Spleen (tissue), 11 donors: Measurements from ENCODE around the gene TMEM106C. TPM values are rescaled to one million over a fixed set of nuclear protein-coding genes. Genes with fewer than 3 reads are reported as not detected.
A peak's percentile ranks its signal among the peaks of the same experiment; 100 is the strongest.

Experiments used
- DNase-seq: peaks from one replicate; pipeline ENCODE4 v3.0.0-alpha.2; 2020
- H3K27ac ChIP-seq, 8 donors: fragments of 200-600 bp; sonication (generic) in 7 of 8; 1 replicate in 4 of 8; 2 replicates in 4 of 8; pipeline versions ENCODE4 v1.5.0 to v1.8.0; 2016 to 2021; ENCODE audit warnings: inconsistent platforms in 4 of 8, mild to moderate bottlenecking in 4 of 8, moderate library complexity in 1 of 8
- H3K27me3 ChIP-seq, 7 donors: fragments of 200-600 bp; sonication (generic) in 6 of 7; replicated peaks in 1 of 7; 1 replicate in 4 of 7; 2 replicates in 3 of 7; pipeline versions ENCODE4 v1.5.0 to v1.8.0; 2016 to 2021; ENCODE audit warnings: inconsistent platforms in 3 of 7, mild to moderate bottlenecking in 1 of 7
- H3K36me3 ChIP-seq, 6 donors: fragments of 200-600 bp; sonication (generic) in 5 of 6; 1 replicate in 4 of 6; 2 replicates in 2 of 6; pipeline versions ENCODE4 v1.5.0 to v1.8.0; 2016 to 2021; ENCODE audit warnings: inconsistent platforms in 2 of 6
- H3K4me1 ChIP-seq, 6 donors: fragments of 200-600 bp; sonication (generic) in 5 of 6; 1 replicate in 3 of 6; 2 replicates in 3 of 6; pipeline versions ENCODE4 v1.5.0 to v1.8.0; 2016 to 2021; ENCODE audit warnings: inconsistent platforms in 3 of 6
- H3K4me3 ChIP-seq, 8 donors: fragments of 200-600 bp; sonication (generic) in 7 of 8; 1 replicate in 4 of 8; 2 replicates in 4 of 8; pipeline versions ENCODE4 v1.5.0 to v1.8.0; 2016 to 2021; ENCODE audit warnings: inconsistent platforms in 4 of 8, mild to moderate bottlenecking in 4 of 8, moderate library complexity in 2 of 8
- H3K9me3 ChIP-seq, 8 donors: fragments of 200-600 bp; sonication (generic) in 7 of 8; 1 replicate in 4 of 8; 2 replicates in 4 of 8; pipeline versions ENCODE4 v1.5.0 to v1.8.0; 2016 to 2021; ENCODE audit warnings: inconsistent platforms in 4 of 8
- POLR2A ChIP-seq, 3 donors: fragments of 450-650 bp; IDR thresholded peaks; one replicate each; pipeline ENCODE4 v1.5.1; 2017; ENCODE audit warnings: antibody characterized with exemption in 3 of 3, mild to moderate bottlenecking in 1 of 3
- POLR2AphosphoS5 ChIP-seq, 3 donors: sonication (generic); formaldehyde crosslinking; IDR thresholded peaks; one replicate each; pipeline ENCODE4 v1.5.1; 2017; ENCODE audit warnings: antibody characterized with exemption in 3 of 3
- WGBS, 5 donors: extraction: QIAGEN DNeasy Blood & Tissue Kit in 3 of 5; methylation state at CpG; one replicate each; pipeline versions ENCODE4 v1.1.5 to v1.1.7; 2013 to 2018; 5-methylcytosine and 5-hydroxymethylcytosine counted together
- intact Hi-C: fragments of 100-400 bp; cut with DNase I; formaldehyde crosslinking; loops from one replicate; pipeline ENCODE4 v1.15.0; 2023; ENCODE audit warnings: low total_unique reads
- polyA plus RNA-seq, 3 donors: library from polyadenylated mRNA; stranded (reverse); fragments of 200-250 nt; gene quantifications; one replicate each; pipeline ENCODE4 v1.2.1, GENCODE V29; 2013
- total RNA-seq, 7 donors: library from RNA; depleted of rRNA in 3 of 7; stranded (reverse); fragments of >200 nt in 3 of 7; fragmentation: NEBNext Ultra II Directional in 4 of 7; extraction: Animal tissue kit (Norgen Biotek cat#: 25700) in 4 of 7; gene quantifications; one replicate each; pipeline versions ENCODE4 v1.1.0 to v1.2.1, GENCODE V29; 2016 to 2021
- TF ChIP-seq, protein P1 (sequence below), 11 experiments: fragments of 200-600 bp in 7 of 11; fragments of 450-650 bp in 4 of 11; sonication (generic) in 4 of 11; IDR thresholded peaks in 8 of 11; conservative IDR thresholded peaks in 3 of 11; 1 replicate in 7 of 11; 2 replicates in 4 of 11; pipeline versions ENCODE4 v1.4.0 to v1.8.0; 2016 to 2021; ENCODE audit warnings: antibody characterized with exemption in 11 of 11, inconsistent platforms in 4 of 11, mild to moderate bottlenecking in 1 of 11
- donor health status: healthy with polysubstance abuse.
- donor health status: DM: no; HTN: no; CAD: no; lungs with moderate emphysema.
- donor health status: DM: no; HTN: no; CAD: no.
- donor health status: Bipolar disorder and iron deficiency.
- donor health status: healthy.
- donor health status: DM: no; HTN: no; CAD: no.
- donor health status: DM: yes; HTN: yes; CAD: no.

Gene TMEM106C
- total and polyA plus RNA-seq, 10 donors = 30.1 to 124 (median 64.6) TPM

DNA sequence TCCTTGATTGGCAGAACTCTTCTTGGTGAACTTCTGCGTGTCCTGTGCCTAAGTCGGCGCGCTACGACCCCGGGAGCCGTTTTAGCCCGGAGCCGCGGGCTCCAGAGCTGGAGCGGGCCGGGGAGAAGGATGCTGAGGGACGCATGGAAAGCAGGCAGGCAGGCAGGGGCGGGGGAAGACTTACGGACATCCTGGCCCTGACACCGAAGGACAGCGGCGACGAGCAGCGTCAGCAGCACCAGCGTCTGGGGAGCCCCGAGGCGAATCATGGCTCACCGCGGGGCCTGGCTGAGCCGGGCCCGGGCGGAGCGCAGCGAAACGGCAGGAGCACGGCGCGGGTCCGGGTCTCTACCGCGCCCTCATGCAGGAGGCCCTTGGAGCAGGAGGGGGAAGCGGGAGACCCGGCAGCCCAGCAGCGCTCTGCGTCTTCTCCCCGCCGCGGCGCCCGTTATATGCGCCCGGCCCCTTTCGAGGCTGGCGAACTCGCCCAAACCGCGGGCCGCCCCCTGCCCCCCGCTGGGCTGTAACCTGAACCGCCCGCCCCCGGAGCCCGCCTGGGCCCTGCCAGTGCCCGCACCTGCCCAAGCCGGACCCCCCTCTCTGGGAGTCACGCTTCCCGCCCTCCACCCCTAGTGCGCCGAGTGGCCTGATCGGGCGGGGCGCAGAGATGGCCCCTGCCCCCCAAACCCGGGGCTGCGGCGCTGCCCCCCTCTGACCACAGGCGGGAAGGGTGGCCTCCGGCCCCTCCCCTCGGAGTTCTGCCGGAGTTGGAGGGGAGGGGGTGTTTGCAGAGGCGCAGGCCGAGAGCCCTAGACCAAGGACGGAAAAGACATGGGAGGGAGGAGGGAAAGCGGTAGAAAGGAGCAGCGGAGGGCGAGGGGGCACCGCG, 40.9 kb downstream of the TMEM106C start, which contains the start of gene COL2A1:
COL2A1 (minus strand) TSS at position 424 of the 889 bp plus-strand sequence; CDS start at position 269, 155 bp downstream.
- Histone ChIP-seq H3K36me3 (no peaks in the 10 kb centered on the region), H3K9me3 (no peaks in the 10 kb centered on the region), H3K4me3 (peak within 1 kb of the TSS; percentile 28 to 67 (median 38)), H3K27me3 (peaks cover 20 to 100% (median 62%) of the 10 kb centered on the region in 7 donors), H3K4me1 (peaks cover 38 to 49% (median 46%) of the 10 kb centered on the region in 6 donors), H3K27ac (no peak within 1 kb of the TSS)
- intact Hi-C loops = no loop called here
- TF ChIP-seq POLR2A (IDR thresholded peaks at IDR 0.05) = no peak
- TF ChIP-seq, protein P1, sequence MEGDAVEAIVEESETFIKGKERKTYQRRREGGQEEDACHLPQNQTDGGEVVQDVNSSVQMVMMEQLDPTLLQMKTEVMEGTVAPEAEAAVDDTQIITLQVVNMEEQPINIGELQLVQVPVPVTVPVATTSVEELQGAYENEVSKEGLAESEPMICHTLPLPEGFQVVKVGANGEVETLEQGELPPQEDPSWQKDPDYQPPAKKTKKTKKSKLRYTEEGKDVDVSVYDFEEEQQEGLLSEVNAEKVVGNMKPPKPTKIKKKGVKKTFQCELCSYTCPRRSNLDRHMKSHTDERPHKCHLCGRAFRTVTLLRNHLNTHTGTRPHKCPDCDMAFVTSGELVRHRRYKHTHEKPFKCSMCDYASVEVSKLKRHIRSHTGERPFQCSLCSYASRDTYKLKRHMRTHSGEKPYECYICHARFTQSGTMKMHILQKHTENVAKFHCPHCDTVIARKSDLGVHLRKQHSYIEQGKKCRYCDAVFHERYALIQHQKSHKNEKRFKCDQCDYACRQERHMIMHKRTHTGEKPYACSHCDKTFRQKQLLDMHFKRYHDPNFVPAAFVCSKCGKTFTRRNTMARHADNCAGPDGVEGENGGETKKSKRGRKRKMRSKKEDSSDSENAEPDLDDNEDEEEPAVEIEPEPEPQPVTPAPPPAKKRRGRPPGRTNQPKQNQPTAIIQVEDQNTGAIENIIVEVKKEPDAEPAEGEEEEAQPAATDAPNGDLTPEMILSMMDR (IDR thresholded peaks at IDR 0.05 in 8 of 11, conservative IDR thresholded peaks at IDR 0.05 in 3 of 11) = no peak
- peak in 2 of 3 donors; percentile 45 to 55 for TF ChIP-seq POLR2AphosphoS5 (IDR thresholded peaks at IDR 0.05)
- no peak for DNase-seq
- 1 to 3% (median 1%) methylated on average over 16 to 83 of the region's 83 CpGs for whole genome bisulfite sequencing, 5 donors

DNA sequence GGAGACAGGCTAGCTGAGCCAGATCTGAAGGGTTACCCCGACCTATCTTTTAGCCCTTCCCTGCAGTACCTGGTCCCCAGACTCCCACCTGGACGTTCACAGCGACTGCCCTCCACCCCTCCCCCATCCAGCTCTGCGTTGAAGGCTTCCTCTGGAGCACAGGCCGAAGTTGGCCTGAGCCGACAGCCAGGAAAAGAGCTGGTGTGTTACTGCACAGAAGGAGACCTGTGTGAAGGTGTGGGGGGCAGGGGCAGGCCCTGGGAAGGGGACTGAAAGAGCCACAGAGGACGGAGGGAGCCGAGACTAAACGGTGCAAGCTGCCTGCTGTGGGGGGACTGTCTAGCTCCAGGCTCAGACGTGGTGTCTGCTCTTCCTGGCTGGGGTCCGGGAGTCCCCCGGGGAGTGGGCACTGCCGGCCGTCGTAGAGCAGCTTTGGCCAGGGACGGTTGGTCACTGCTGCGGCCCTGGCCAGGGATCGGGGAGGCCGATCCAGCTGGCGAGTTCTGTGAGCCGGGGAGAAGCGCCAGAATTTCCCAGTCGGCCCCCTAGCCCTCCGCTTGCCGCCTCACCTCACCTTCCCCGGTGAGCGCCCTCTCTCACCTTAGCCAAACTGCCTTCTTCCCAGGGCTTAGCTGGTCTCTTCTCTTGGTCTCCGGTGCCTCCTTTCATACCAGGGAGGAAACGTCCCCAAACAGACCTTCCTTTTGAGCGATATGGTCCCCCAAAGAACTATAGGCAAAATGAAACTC, 41.8 kb downstream of the TMEM106C start:
- H3K4me3 ChIP-seq = peak overlapping the region in 4 of 8 donors; percentile 32 to 67 (median 38)

DNA sequence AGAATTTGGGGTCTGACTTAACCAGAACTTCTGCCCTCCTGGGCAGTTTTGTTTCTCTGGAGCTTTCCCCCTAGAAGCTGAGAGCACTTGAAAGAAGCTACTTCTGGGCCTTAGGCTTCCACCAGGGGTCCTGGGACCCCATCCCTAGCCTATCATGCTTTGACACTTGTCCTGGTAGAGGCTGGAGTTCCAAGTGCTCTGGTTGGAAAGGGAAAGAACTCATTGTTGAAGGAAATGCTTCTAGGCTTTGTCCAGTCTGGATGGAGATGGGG, 42.3 kb downstream of the TMEM106C start:
- TF ChIP-seq, protein P1 (IDR thresholded peaks at IDR 0.05 in 8 of 11, conservative IDR thresholded peaks at IDR 0.05 in 3 of 11) = no peak
- no peak for TF ChIP-seq POLR2A (IDR thresholded peaks at IDR 0.05)
- no peak for TF ChIP-seq POLR2AphosphoS5 (IDR thresholded peaks at IDR 0.05)
- peaks cover 20 to 98% (median 57%) of the 10 kb centered on the region in 7 donors for H3K27me3 ChIP-seq
- peaks cover 38 to 49% (median 45%) of the 10 kb centered on the region in 6 donors for H3K4me1 ChIP-seq
- no peaks in the 10 kb centered on the region for H3K36me3 ChIP-seq
- DNase-seq = no peak
- no peak overlapping the region for H3K4me3 ChIP-seq
- no peak overlapping the region for H3K27ac ChIP-seq
- intact Hi-C loops = no loop called here
- no peaks in the 10 kb centered on the region for H3K9me3 ChIP-seq

More for the DNA sequence above, 41.8 kb downstream of the TMEM106C start:
- no peaks in the 10 kb centered on the region for H3K36me3 ChIP-seq
- TF ChIP-seq, protein P1 (IDR thresholded peaks at IDR 0.05 in 8 of 11, conservative IDR thresholded peaks at IDR 0.05 in 3 of 11) = no peak
- TF ChIP-seq POLR2A (IDR thresholded peaks at IDR 0.05) (no peak), POLR2AphosphoS5 (IDR thresholded peaks at IDR 0.05) (no peak)
- H3K27me3 ChIP-seq = peaks cover 20 to 98% (median 60%) of the 10 kb centered on the region in 7 donors
- H3K9me3 ChIP-seq = no peaks in the 10 kb centered on the region
- intact Hi-C loops = no loop called here
- peaks cover 38 to 49% (median 46%) of the 10 kb centered on the region in 6 donors for H3K4me1 ChIP-seq
- no peak for DNase-seq
- H3K27ac ChIP-seq = no peak overlapping the region
- 36 to 54% (median 41%) methylated on average over 28 to 30 of the region's 30 CpGs for WGBS, 5 donors

DNA sequence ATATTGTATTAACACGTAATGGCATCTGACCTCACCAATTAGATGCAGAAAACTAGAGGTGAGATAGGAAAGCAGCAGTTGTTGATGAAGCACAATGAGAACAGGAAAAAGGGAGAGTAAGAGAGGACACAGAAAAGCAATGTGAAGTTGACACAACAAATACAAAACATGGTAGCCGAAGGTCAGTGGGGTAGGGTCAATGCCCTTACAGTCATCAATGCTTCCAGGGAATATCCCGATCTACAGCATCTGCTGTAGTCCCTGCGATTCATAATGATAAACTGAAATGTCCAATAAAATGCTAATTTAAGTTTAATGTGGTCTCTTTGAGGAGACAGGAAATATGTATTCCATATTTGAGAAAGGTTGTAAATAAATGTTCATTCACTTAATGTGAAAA, 43.8 kb downstream of the TMEM106C start:
- WGBS, 5 donors = 84 to 96% (median 91%) methylated on average over 4 of the region's 4 CpGs
- Histone ChIP-seq H3K27ac (no peak overlapping the region), H3K4me3 (no peak overlapping the region), H3K9me3 (no peaks in the 10 kb centered on the region), H3K27me3 (peaks cover 10 to 93% (median 43%) of the 10 kb centered on the region in 7 donors), H3K36me3 (no peaks in the 10 kb centered on the region), H3K4me1 (peaks cover 25 to 34% (median 31%) of the 10 kb centered on the region in 6 donors)
- TF ChIP-seq, protein P1 (IDR thresholded peaks at IDR 0.05 in 8 of 11, conservative IDR thresholded peaks at IDR 0.05 in 3 of 11) = no peak
- TF ChIP-seq POLR2A (IDR thresholded peaks at IDR 0.05) (no peak), POLR2AphosphoS5 (IDR thresholded peaks at IDR 0.05) (no peak)
- intact Hi-C loops = no loop called here
- no peak for DNase-seq
